Vagina (tissue), 2 donors: ENCODE measurements around the gene SART3. TPM values are rescaled to one million over a fixed set of nuclear protein-coding genes. Genes with fewer than 3 reads are reported as not detected.

Experiments used
- DNase-seq, 2 donors: peaks; one replicate each; pipeline ENCODE4 v3.0.0-alpha.2; 2017; ENCODE audit errors: extremely low spot score in 2 of 2
- H3K27ac ChIP-seq: fragments of 200-600 bp; sonication (generic); one replicate; pipeline ENCODE4 v1.5.1; 2019
- H3K27me3 ChIP-seq: fragments of 200-600 bp; sonication (generic); one replicate; pipeline ENCODE4 v1.5.1; 2019
- H3K36me3 ChIP-seq, 2 donors: fragments of 200-600 bp; sonication (generic); one replicate each; pipeline ENCODE4 v1.5.1; 2017 to 2019
- H3K4me1 ChIP-seq: fragments of 200-600 bp; sonication (generic); one replicate; pipeline ENCODE4 v1.5.1; 2019
- H3K4me3 ChIP-seq, 2 donors: fragments of 200-600 bp; sonication (generic); 1 replicate in 1 of 2; 2 replicates in 1 of 2; pipeline ENCODE4 v1.5.1; 2016 to 2019
- H3K9me3 ChIP-seq: fragments of 200-600 bp; sonication (generic); one replicate; pipeline ENCODE4 v1.5.1; 2019
- CTCF ChIP-seq, 3 experiments: fragments of 450-650 bp in 2 of 3; fragments of 200-600 bp in 1 of 3; sonication (generic) in 1 of 3; IDR thresholded peaks; one replicate each; pipeline ENCODE4 v1.5.1; 2017 to 2019; ENCODE audit warnings: antibody characterized with exemption in 3 of 3, mild to moderate bottlenecking in 2 of 3, moderate library complexity in 2 of 3
- POLR2A ChIP-seq, 2 donors: fragments of 450-650 bp; IDR thresholded peaks; one replicate each; pipeline ENCODE4 v1.6.1; 2017; ENCODE audit warnings: antibody characterized with exemption in 2 of 2, mild to moderate bottlenecking in 2 of 2, moderate library complexity in 2 of 2
- POLR2AphosphoS5 ChIP-seq, 2 donors: sonication (generic); formaldehyde crosslinking; IDR thresholded peaks; one replicate each; pipeline ENCODE4 v1.9.0; 2017; ENCODE audit warnings: antibody characterized with exemption in 2 of 2, mild to moderate bottlenecking in 2 of 2, low read depth in 1 of 2; ENCODE audit not compliant: insufficient read depth in 1 of 2
- intact Hi-C: fragments of 100-400 bp; cut with DNase I; formaldehyde crosslinking; loops from one replicate; pipeline ENCODE4 v1.15.1; 2023
- total RNA-seq: library from RNA; depleted of rRNA; stranded (reverse); fragments of >200 nt; gene quantifications from one replicate; pipeline ENCODE4 v1.2.3, GENCODE V29; 2016

The SART3 gene
- total RNA-seq, 1 donor from 2014 or later, result 44.2 TPM

GRCh38 chr12:108599541-108599940 lies 38.6 kb upstream of the SART3 start:
- H3K9me3 ChIP-seq, result no peaks in the 10 kb centered on the region
- DNase-seq, result no peak
- intact Hi-C loops, result no loop called here
- no peak overlapping the region for H3K27ac ChIP-seq
- peaks cover 25% of the 10 kb centered on the region for H3K4me1 ChIP-seq
- TF ChIP-seq CTCF (IDR thresholded peaks at IDR 0.05), result no peak
- H3K27me3 ChIP-seq, result no peaks in the 10 kb centered on the region
- H3K36me3 ChIP-seq, result no peaks in the 10 kb centered on the region
- no peak overlapping the region for H3K4me3 ChIP-seq

- TF ChIP-seq CTCF (IDR thresholded peaks at IDR 0.05) (no peak), POLR2AphosphoS5 (IDR thresholded peaks at IDR 0.05; ENCODE audit: insufficient read depth in 1 of 2, low read depth in 1 of 2) (no peak), POLR2A (IDR thresholded peaks at IDR 0.05) (no peak)
- no peaks in the 10 kb centered on the region for H3K9me3 ChIP-seq
- peak overlapping the region; percentile 86 for H3K27ac ChIP-seq
- H3K36me3 ChIP-seq, result no peaks in the 10 kb centered on the region
- intact Hi-C loops, result no loop called here
- peak overlapping the region in 1 of 2 donors; percentile 41 for H3K4me3 ChIP-seq
- peaks cover 25% of the 10 kb centered on the region for H3K4me1 ChIP-seq
- H3K27me3 ChIP-seq, result no peaks in the 10 kb centered on the region
- no peak for DNase-seq
Measured at GRCh38 chr12:108598553-108599250, 37.7 kb upstream of the SART3 start.

DNA sequence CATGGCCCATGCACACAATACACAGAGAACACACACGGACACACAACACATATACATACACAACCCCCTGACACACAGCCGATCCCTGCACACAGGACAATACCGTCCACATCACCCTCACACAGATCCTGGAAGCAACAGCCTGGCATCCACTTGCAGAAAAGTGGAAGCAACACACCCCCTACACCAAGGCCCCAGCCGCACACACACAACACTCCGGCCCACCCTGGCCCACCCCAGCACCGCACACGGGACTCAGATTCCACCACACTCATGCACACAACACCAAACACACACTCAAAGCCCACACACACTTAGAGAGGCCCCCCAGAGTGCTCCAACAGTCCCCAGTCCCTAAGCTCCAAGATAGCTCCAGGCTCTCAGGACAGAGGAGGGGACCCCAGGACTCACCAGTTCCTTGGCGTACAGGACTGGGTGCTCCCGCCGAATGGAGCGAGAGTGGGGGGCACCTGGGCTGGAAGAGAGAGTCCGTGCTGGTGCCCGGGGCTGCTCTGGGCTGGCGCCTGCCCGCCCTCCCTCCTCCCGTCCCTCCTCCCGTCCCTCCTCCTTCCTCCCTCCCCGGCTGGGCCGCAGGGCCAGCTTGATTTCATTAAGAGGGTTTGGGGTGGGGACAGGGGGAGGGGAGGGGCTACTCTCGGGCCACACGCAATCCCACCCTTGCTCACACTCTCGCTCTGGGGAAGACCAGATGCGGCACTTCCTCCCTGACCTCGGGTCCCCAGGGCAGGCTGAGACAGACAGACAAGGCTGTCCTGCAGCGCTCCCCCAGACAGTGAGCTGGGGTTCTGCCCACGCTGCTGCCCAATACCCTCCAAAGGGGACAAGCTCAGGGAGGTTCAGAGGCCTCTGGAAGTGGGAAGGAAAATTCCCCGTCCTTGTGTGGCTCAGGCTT lies 36.8 kb upstream of the SART3 start, which contains the start of gene TMEM119:
Gene TMEM119 (minus strand): TSS at position 526 of the 913 bp plus-strand sequence. CDS start 5,701 bp downstream, outside the sequence.
- Histone ChIP-seq H3K27ac (peak within 1 kb of the TSS; percentile 86), H3K36me3 (no peaks in the 10 kb centered on the region), H3K9me3 (no peaks in the 10 kb centered on the region), H3K4me3 (peak within 1 kb of the TSS; percentile 41 to 52), H3K4me1 (peaks cover 25% of the 10 kb centered on the region), H3K27me3 (no peaks in the 10 kb centered on the region)
- no peak for DNase-seq
- intact Hi-C loops, result no loop called here
- no peak for TF ChIP-seq POLR2A (IDR thresholded peaks at IDR 0.05)
- no peak for TF ChIP-seq CTCF (IDR thresholded peaks at IDR 0.05)
- TF ChIP-seq POLR2AphosphoS5 (IDR thresholded peaks at IDR 0.05; ENCODE audit: insufficient read depth in 1 of 2, low read depth in 1 of 2), result peak in 1 of 2 donors; percentile 53

DNA sequence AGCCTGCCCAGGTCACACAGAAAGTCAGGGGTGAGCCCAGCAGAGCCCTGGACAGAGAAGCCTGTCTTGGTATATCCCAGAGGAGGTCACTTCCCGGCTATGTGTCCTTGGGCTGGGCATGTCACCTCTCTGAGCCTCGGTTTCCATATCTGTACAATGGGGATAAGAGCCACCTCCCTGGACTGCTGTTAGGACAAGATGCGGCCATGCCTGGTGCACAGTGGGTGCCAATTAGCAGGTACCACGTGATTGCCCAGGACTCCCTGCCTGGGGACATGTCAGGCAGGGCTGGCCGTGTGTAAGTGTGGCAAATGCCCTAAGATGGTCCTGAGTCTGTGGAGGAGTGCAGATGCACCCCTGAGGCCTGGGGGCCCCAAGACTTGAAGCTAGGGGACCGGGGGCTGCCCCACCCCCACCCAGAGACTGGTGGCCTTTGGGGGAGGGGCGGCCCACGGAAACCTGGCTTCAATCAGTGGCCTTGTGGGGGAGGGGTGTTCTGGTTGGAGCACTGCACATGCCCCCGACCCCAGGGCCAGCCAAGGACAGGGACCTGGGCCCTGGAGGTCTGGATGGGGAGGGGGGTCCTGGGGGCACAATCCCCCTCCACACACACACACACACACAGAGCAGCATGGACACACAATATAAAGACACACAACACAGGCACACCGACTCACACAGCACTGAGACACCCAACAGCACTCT lies 36.0 kb upstream of the SART3 start:
- intact Hi-C loops, result no loop called here

More for the DNA sequence above, 36.0 kb upstream of the SART3 start:
- Histone ChIP-seq H3K27ac (peak overlapping the region; percentile 86), H3K27me3 (no peaks in the 10 kb centered on the region), H3K4me1 (peaks cover 25% of the 10 kb centered on the region), H3K4me3 (peak overlapping the region; percentile 41 to 52), H3K9me3 (no peaks in the 10 kb centered on the region), H3K36me3 (no peaks in the 10 kb centered on the region)
- no peak for DNase-seq
- TF ChIP-seq POLR2A (IDR thresholded peaks at IDR 0.05), result no peak
- TF ChIP-seq CTCF (IDR thresholded peaks at IDR 0.05), result no peak
- TF ChIP-seq POLR2AphosphoS5 (IDR thresholded peaks at IDR 0.05; ENCODE audit: insufficient read depth in 1 of 2, low read depth in 1 of 2), result no peak
